ENCODE data around the gene IRS1. TPM values are rescaled to one million over a fixed set of nuclear protein-coding genes. Genes with fewer than 3 reads are reported as not detected.

Gene IRS1
- total RNA-seq, 1 donor from 2014 or later, result 18.6 TPM

GRCh38 chr2:226727251-226727650 is 72.4 kb downstream of the IRS1 start:
- no peak for TF ChIP-seq CTCF (IDR thresholded peaks at IDR 0.05)
- peaks cover 0 to 6% of the 10 kb centered on the region in 2 donors for H3K4me1 ChIP-seq
- intact Hi-C loops (cut with DNase I), result loop anchor here (10.0 kb wide), 2 partner anchors 252 to 612 kb away; no protein-coding TSS in a partner anchor
- no peak overlapping the region for H3K27ac ChIP-seq
- no peaks in the 10 kb centered on the region for H3K9me3 ChIP-seq
- no peak for DNase-seq (ENCODE audit: low spot score in 2 of 2)
- no peaks in the 10 kb centered on the region for H3K36me3 ChIP-seq
- no peaks in the 10 kb centered on the region for H3K27me3 ChIP-seq
- no peak overlapping the region for H3K4me3 ChIP-seq

- DNase-seq (ENCODE audit: low spot score in 2 of 2), result no peak
- H3K27me3 ChIP-seq, result no peaks in the 10 kb centered on the region
- no peaks in the 10 kb centered on the region for H3K36me3 ChIP-seq
- no peak overlapping the region for H3K4me3 ChIP-seq
- no peaks in the 10 kb centered on the region for H3K9me3 ChIP-seq
- no peak overlapping the region for H3K27ac ChIP-seq
- no peak for TF ChIP-seq CTCF (IDR thresholded peaks at IDR 0.05)
- intact Hi-C loops (cut with DNase I), result loop anchor here (10.0 kb wide), 2 partner anchors 252 to 612 kb away; no protein-coding TSS in a partner anchor
- H3K4me1 ChIP-seq, result peaks cover 0 to 6% of the 10 kb centered on the region in 2 donors
These were observed 73.1 kb downstream of the IRS1 start for GRCh38 chr2:226726546-226726945.

DNA sequence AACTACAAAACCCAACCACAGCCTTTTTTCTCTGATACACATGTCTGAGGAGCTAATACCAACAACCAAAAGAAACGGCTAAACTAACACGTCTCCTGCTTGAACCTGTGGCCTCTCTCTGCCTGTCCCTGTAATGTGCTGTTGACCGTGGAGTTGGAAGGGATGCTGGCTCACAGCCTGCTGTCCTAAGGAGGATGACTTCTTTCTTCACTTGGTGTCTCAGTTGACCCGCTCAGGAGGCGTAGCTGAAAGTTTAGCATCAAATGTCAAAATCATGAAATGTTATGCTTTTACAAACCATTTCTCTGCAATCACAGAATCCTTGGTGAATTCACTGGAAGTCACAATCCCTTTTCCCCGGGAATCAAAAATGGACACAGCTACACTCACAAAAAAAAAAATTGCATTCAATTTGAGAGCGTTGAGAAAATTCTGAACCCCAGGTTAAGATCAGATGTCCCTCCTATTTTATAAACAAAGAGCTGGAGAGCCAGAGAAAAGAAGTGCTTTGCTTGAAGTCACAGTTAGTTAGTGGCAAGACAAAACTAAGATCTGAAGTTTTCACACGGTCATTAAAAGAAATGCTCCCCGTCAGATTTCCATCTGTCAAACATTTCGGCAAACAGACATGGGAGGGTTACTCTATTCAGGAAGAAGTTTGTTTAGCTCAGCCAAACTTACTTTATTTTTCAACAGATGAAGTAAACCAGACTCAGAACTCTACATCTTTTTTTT is 74.3 kb downstream of the IRS1 start:
- H3K4me1 ChIP-seq, result peaks cover 0 to 6% of the 10 kb centered on the region in 2 donors
- no peak overlapping the region for H3K27ac ChIP-seq
- no peaks in the 10 kb centered on the region for H3K9me3 ChIP-seq
- no peaks in the 10 kb centered on the region for H3K36me3 ChIP-seq
- TF ChIP-seq CTCF (IDR thresholded peaks at IDR 0.05), result no peak
- intact Hi-C loops (cut with DNase I), result loop anchor here (2.0 to 10.0 kb wide), 4 partner anchors 64 to 610 kb away; partner anchors contain the start of gene IRS1
- DNase-seq (ENCODE audit: low spot score in 2 of 2), result no peak
- H3K4me3 ChIP-seq, result no peak overlapping the region
- H3K27me3 ChIP-seq, result no peaks in the 10 kb centered on the region

DNA sequence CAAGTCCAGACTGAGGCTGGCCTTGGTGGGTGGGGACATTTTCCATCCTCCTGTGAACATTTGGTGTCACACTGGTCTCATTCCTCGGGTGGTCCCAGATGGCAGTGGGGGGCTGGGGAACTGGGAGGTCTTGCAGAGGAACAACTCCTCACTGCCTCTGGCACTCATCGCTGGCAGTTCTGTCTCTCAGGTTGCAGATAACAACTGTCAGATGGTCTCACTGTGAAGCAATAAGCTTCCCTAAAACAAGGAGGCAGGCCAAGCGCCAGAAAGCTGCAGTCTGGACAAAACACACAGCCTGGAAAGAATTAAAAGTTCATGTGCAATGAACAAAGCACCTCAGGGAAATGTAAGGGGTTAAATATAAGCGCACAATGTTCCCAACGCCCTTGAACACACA is 78.1 kb downstream of the IRS1 start:
- Histone ChIP-seq H3K9me3 (no peaks in the 10 kb centered on the region), H3K4me3 (no peak overlapping the region), H3K36me3 (no peaks in the 10 kb centered on the region), H3K27me3 (no peaks in the 10 kb centered on the region), H3K4me1 (peaks cover 0 to 6% of the 10 kb centered on the region in 2 donors), H3K27ac (no peak overlapping the region)
- intact Hi-C loops (cut with DNase I), result loop anchor here (10.0 kb wide), 2 partner anchors 247 to 607 kb away; no protein-coding TSS in a partner anchor
- DNase-seq (ENCODE audit: low spot score in 2 of 2), result no peak
- no peak for TF ChIP-seq CTCF (IDR thresholded peaks at IDR 0.05)

DNA sequence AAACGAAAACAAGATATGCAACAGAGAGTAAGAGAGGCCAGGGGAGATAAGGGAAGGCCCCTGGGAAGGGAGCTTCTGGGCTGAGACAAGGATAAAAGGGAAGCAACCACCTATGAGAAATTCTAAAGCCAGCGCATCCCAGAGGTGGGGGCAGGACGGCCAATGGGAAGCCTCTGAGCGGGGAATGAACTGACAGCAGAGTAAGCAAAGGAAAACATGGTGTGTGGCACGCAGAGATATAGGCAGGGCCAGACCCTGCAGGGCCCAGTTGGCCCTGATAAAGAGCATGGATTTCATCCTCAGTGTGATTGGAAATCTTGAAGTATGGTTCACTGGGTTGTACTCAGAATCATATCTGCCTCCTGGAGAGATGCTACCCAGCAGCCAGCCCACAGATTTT is 78.7 kb downstream of the IRS1 start:
- Histone ChIP-seq H3K4me1 (peaks cover 0 to 6% of the 10 kb centered on the region in 2 donors), H3K36me3 (no peaks in the 10 kb centered on the region), H3K4me3 (no peak overlapping the region), H3K27ac (no peak overlapping the region), H3K9me3 (no peaks in the 10 kb centered on the region), H3K27me3 (no peaks in the 10 kb centered on the region)
- intact Hi-C loops (cut with DNase I), result loop anchor here (10.0 kb wide), 2 partner anchors 246 to 606 kb away; no protein-coding TSS in a partner anchor
- DNase-seq (ENCODE audit: low spot score in 2 of 2), result no peak
- no peak for TF ChIP-seq CTCF (IDR thresholded peaks at IDR 0.05)
